Kidney tubule cell (primary cell): ENCODE data around the gene CHST11.
"Not testable (repeated sequence)": the region's sequence is repeated elsewhere in the genome, so short reads cannot be mapped to it uniquely, and the experiment has no call there.

Source experiments
- DNase-seq: peaks from one replicate; pipeline ENCODE4 v3.0.0-alpha.2; 2018; ENCODE audit warnings: low spot score

The CHST11 gene

GRCh38 chr12:104604070-104604994 lies 147.6 kb downstream of the CHST11 start:
- DNase-seq = peak; percentile 97

GRCh38 chr12:104604995-104605675 lies 148.4 kb downstream of the CHST11 start:
- no peak for DNase-seq

- no peak for DNase-seq
Observed at GRCh38 chr12:104605685-104606084, 148.9 kb downstream of the CHST11 start.

- DNase-seq = no peak
Observed at GRCh38 chr12:104608998-104609397, 152.2 kb downstream of the CHST11 start.

GRCh38 chr12:104609445-104609844 lies 152.7 kb downstream of the CHST11 start:
- DNase-seq = no peak

GRCh38 chr12:104610513-104611235 lies 153.9 kb downstream of the CHST11 start:
- DNase-seq = no peak

GRCh38 chr12:104611671-104612070 lies 154.9 kb downstream of the CHST11 start:
- no peak for DNase-seq

GRCh38 chr12:104613372-104613771 lies 156.6 kb downstream of the CHST11 start:
- not testable (repeated sequence) for DNase-seq

- DNase-seq = no peak
Observed at GRCh38 chr12:104615048-104615561, 158.4 kb downstream of the CHST11 start.

GRCh38 chr12:104618691-104619090 lies 161.9 kb downstream of the CHST11 start:
- DNase-seq = peak; percentile 74

GRCh38 chr12:104619305-104619704 lies 162.6 kb downstream of the CHST11 start:
- DNase-seq = no peak

- DNase-seq = no peak
Observed at GRCh38 chr12:104620837-104621531, 164.2 kb downstream of the CHST11 start.

GRCh38 chr12:104622928-104623327 lies 166.2 kb downstream of the CHST11 start:
- DNase-seq = no peak

- DNase-seq = no peak
Observed at GRCh38 chr12:104623883-104624282, 167.1 kb downstream of the CHST11 start.

- DNase-seq = no peak
Observed at GRCh38 chr12:104624529-104624928, 167.8 kb downstream of the CHST11 start.

- DNase-seq = no peak
Observed at GRCh38 chr12:104626069-104626837, 169.5 kb downstream of the CHST11 start.

- no peak for DNase-seq
Observed at GRCh38 chr12:104627231-104627989, 170.7 kb downstream of the CHST11 start.

- DNase-seq = no peak
Observed at GRCh38 chr12:104627990-104628830, 171.5 kb downstream of the CHST11 start.

GRCh38 chr12:104628831-104629135 lies 172.0 kb downstream of the CHST11 start:
- DNase-seq = no peak
